ENCODE data around the gene AP2A1. TPM values are rescaled to one million over a fixed set of nuclear protein-coding genes. Genes with fewer than 3 reads are reported as not detected.

Gene AP2A1
- total RNA-seq, 2 experiments from 2014 or later, result 78.0 to 79.2 TPM

DNA sequence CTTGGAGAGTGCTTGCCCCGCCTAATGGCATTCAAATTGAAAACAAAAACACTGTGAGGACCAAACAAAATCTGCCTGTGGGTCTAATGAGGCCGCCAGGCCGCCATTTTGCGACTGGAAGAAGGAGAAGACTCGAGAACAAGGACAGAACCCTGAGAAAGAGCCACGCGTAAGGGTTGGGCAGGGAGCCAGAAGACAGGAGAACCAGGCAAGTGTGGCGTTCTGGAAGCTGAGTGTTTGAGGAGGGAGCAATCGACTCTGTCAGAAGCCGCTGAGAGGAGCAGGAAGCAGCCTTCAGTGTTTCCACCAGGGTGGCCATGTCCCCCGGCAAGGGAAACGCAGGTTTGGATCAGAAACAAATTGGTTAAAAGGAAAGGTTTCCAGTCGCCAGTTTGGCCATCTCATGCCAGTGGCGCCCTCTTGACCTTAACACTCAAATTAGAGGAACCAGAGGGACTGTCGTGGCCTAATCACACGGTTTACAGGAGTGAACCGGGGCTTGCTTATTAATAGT lies 74.0 kb downstream of the AP2A1 start:
- Mint-ChIP-seq H3K9me3 (no peaks in the 10 kb centered on the region), H3K4me1 (peaks cover 13% of the 10 kb centered on the region), H3K27ac (no peak overlapping the region), H3K4me3 (no peak overlapping the region), H3K36me3 (ENCODE audit: low read depth) (peaks cover 31% of the 10 kb centered on the region), H3K27me3 (no peaks in the 10 kb centered on the region)
- CTCF ChIA-PET, result no interaction called here
- POLR2A ChIA-PET, result no interaction called here
- no peak for DNase-seq

DNA sequence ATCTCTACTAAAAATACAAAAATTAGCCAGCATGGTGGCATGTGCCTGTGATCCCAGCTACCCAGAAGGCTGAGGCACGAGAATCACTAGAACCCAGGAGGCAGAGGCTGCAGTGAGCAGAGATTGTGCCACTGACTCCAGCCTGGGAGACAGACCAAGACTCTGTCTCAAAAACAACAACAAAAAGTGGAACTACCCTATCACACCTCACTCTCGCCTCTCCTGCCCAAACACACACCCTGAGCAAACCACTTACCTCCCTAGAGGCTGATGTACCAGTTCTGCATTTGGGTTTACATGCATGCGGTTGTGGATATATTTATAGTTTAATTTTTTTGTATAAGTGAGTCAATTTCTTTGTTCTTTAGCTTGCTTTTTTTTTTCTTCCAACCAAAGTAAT lies 76.5 kb downstream of the AP2A1 start:
- peaks cover 11% of the 10 kb centered on the region for H3K4me1 Mint-ChIP-seq
- DNase-seq, result no peak
- H3K9me3 Mint-ChIP-seq, result no peaks in the 10 kb centered on the region
- H3K27ac Mint-ChIP-seq, result no peak overlapping the region
- ChIA-PET POLR2A (interaction anchor here (0.6 to 0.7 kb wide), 2 partner anchors 10 to 32 kb away, joined by 3 read pairs; no protein-coding TSS in a partner anchor), CTCF (no interaction called here)
- peaks cover 19% of the 10 kb centered on the region for H3K36me3 Mint-ChIP-seq (ENCODE audit: low read depth)
- H3K27me3 Mint-ChIP-seq, result peaks cover 7% of the 10 kb centered on the region
- no peak overlapping the region for H3K4me3 Mint-ChIP-seq

DNA sequence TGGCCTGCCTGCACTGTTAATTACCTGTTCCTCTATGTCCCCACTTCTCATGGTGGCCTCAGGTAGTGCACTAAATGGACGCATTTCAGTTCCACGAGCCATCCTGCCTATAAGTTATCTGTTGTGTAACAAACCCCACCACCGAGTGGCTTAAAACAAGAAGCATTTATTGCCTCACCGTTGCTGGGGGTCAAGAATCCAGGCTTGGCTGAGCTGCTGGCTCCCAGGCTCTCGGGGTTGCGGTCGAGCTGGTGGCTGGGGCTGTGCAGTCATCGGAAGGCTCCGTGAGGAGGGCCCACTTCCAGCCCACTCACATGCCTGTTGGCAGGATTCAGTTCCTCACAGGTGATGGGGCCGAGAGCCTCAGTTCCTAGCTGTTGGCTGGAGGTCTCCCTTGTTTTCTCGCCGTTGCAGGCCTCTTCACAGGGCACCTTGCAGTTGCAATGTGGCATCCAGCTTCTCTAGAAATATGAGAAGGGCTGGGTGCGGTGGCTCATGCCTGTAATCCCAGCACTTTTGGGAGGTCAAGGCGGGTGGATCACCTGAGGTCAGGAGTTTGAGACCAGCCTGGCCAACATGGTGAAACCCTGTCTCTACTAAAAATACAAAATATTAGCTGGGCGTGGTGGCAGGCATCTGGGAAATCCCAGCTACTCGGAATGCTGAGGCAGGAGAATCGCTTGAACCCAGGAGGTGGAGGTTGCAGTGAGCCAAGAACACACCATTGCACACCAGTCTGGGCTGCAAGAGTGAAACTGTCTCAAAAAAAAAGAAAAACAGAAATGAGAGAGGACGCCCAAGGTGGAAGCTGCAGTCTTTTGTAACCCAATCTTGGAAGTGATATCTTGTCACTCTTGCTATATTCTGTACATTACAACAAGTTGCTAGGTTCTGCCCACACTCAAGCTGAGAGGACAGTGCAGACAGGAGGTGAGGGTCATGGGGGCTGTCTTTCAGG lies 77.6 kb downstream of the AP2A1 start:
- H3K36me3 Mint-ChIP-seq (ENCODE audit: low read depth), result peaks cover 12% of the 10 kb centered on the region
- no peak overlapping the region for H3K4me3 Mint-ChIP-seq
- H3K27ac Mint-ChIP-seq, result no peak overlapping the region
- no peak for DNase-seq
- peaks cover 2% of the 10 kb centered on the region for H3K9me3 Mint-ChIP-seq
- ChIA-PET POLR2A (interaction anchor here (0.7 to 0.8 kb wide), 2 partner anchors 11 to 31 kb away, joined by 3 to 4 read pairs; partner anchors contain the start of gene FUZ), CTCF (no interaction called here)
- peaks cover 17% of the 10 kb centered on the region for H3K4me1 Mint-ChIP-seq
- H3K27me3 Mint-ChIP-seq, result peaks cover 9% of the 10 kb centered on the region

DNA sequence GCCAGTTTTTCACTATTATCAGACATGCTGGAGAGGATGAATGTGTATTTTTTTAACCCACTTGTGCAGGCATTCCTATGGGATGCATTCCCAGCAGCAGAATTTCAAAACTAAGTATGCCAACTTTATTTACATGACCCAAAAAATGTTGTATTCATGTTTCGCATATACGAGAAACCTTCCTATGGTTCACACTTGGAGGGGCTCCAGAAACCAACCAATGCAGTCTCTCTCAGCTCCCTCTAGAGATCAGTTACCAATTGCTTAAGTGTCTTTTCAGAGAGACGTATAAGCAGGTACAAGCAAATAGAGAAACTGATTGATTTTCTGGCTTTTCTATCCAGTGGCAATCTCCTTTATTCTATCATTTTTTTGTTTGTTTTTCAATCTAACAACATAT lies 78.6 kb downstream of the AP2A1 start:
- POLR2A ChIA-PET, result interaction anchor here (0.8 kb wide), 1 partner anchor 32 kb away, joined by 4 read pairs; the partner anchor contains the start of gene FUZ
- Mint-ChIP-seq H3K27me3 (peaks cover 9% of the 10 kb centered on the region), H3K9me3 (peaks cover 5% of the 10 kb centered on the region), H3K27ac (no peak overlapping the region), H3K4me3 (no peak overlapping the region), H3K36me3 (ENCODE audit: low read depth) (peaks cover 14% of the 10 kb centered on the region), H3K4me1 (peaks cover 25% of the 10 kb centered on the region)
- CTCF ChIA-PET, result no interaction called here
- DNase-seq, result no peak

DNA sequence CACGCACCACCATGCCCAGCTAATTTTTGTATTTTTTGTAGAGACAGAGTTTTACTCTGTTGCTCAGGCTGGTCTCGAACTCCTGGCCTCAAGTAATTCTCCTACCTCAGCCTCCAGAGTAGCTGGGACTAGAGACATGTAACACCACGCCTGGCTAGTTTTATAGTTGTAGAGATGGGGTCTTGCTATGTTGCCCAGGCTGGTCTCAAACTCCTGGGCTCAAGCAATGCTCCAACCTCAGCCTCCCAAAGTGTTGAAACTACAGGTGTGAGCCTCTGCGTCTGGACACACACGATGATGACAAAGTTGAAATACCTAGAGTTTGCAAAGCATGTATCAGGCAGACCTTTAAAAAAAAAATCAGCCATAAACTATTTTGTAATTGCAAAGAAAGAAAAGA lies 79.6 kb downstream of the AP2A1 start:
- Mint-ChIP-seq H3K4me3 (no peak overlapping the region), H3K36me3 (ENCODE audit: low read depth) (peaks cover 10% of the 10 kb centered on the region), H3K27me3 (peaks cover 9% of the 10 kb centered on the region), H3K27ac (no peak overlapping the region), H3K4me1 (peaks cover 25% of the 10 kb centered on the region), H3K9me3 (peaks cover 5% of the 10 kb centered on the region)
- ChIA-PET POLR2A (no interaction called here), CTCF (no interaction called here)
- DNase-seq, result no peak

DNA sequence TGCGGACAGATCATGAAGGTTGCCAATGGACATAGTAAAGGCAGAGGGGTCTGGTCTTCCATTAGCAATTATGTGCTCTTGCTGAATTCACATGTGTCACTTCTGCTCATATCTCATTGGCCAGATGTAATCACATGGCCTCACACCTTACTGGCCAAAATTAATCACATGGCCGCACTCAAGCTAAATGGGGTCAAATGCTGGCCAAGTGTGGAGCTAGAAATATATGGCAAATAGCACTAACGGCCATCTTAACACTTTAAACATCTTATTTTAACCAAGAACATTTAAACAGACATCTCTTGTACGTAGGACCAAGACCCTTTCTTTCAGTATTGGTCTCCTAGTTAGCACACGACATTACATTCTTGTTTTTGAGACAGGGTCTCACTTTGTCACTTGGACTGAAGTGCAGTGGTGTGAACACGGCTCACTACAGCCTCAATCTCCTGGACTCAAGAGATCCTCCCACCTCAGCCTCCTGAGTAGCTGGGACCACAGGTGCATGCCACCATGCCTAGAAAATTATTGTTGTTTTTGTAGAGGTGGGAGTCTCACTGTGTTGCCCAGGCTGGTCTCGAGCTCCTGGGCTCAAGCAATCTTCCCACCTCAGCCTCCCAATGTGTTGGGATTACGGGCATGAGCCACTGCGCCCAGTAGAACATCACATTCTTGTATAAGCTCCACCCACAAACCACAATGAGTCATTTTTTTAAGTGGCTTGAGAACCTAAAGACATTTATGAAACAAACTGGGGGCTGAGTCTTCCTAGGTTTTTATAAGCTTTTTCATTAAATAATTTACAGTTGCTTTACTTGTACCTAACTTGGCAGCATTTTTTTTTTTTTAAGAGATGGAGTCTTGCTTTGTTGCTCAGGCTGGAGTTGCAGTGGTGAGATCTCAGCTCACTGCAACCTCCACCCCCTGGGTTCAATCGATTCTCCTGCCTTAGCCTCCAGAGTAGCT lies 81.2 kb downstream of the AP2A1 start:
- Mint-ChIP-seq H3K9me3 (peaks cover 5% of the 10 kb centered on the region), H3K4me1 (peaks cover 38% of the 10 kb centered on the region), H3K4me3 (no peak overlapping the region), H3K36me3 (ENCODE audit: low read depth) (peaks cover 10% of the 10 kb centered on the region), H3K27me3 (peaks cover 18% of the 10 kb centered on the region), H3K27ac (peak overlapping the region; percentile 1)
- DNase-seq, result peak; percentile 38
- ChIA-PET POLR2A (interaction anchor here (0.7 to 1.9 kb wide), 6 partner anchors 21 to 537 kb away, joined by 3 to 5 read pairs (median 3); partner anchors contain the start of genes AKT1S1, AP2A1, ATF5 and NUP62), CTCF (interaction anchor here (0.6 to 1.6 kb wide), 7 partner anchors 10 to 872 kb away, joined by 3 to 4 read pairs (median 3); partner anchors contain the start of genes FUZ and MED25)

DNA sequence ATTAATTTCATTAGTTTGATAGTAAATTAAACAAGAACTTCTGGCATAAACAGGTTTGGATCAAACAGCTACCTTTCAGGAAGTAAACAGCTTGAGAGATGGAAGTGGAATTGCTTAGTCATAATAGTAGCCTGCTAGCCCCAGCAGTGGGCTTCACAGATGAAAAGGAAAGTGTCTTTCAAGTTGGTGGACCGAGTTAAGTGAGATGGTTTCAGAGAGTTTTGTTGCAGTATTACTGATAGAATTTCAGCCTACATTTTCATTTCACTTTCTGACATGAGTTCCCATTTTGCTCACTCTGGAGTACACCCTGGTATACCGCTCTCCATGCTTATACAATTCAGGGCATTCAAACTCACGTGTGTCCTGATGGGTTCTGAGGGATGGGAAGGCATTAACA lies 82.1 kb downstream of the AP2A1 start:
- Mint-ChIP-seq H3K27ac (peak overlapping the region; percentile 37), H3K4me3 (peak overlapping the region; percentile 54), H3K36me3 (ENCODE audit: low read depth) (peaks cover 10% of the 10 kb centered on the region), H3K9me3 (peaks cover 5% of the 10 kb centered on the region), H3K27me3 (peaks cover 18% of the 10 kb centered on the region), H3K4me1 (peaks cover 41% of the 10 kb centered on the region)
- ChIA-PET POLR2A (interaction anchor here (0.9 to 1.9 kb wide), 3 partner anchors 20 to 80 kb away, joined by 3 to 4 read pairs (median 3); partner anchors contain the start of genes AKT1S1, ATF5 and NUP62), CTCF (interaction anchor here (0.9 to 1.6 kb wide), 3 partner anchors 16 to 168 kb away, joined by 3 to 4 read pairs (median 4); partner anchors contain the start of gene MED25)
- no peak for DNase-seq

DNA sequence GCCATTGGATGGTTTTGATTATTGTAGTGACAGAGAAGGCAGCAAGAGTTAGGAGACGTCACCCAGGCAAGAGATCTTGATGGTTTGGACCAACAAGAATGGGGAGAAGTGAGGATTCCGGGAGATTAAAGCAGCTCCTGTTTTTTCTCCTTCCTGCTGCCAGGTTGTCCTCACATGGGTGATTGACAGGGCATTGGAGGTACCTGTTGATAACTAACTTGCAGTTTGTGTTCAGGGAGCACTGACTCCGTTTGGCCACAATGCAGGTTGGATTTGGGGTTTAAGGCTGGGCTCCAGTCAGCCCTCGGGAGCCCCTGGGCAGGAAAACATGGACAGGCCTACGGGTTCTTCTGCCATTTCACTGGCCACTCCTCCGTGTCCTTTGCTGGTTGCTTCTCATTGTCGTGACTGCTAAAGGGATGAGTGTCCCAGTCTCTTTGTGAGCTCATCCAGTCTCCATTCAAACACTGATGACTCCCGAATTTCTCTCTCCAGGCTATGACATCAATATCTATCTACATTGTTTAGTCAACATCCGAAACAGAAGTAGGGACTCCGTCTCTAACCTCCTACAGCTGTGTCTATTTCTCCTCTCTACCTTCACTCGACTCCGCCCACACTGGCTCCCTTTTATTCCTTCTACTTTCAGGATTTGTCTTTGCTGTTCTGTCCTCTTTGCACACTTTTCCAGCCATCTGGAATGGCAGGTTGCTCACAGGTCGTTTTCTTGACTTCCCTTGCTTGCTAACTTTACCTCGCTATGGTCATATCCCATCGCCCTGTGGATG lies 82.8 kb downstream of the AP2A1 start:
- Mint-ChIP-seq H3K36me3 (ENCODE audit: low read depth) (peaks cover 10% of the 10 kb centered on the region), H3K4me3 (peak overlapping the region; percentile 86), H3K27ac (peak overlapping the region; percentile 95), H3K4me1 (peaks cover 41% of the 10 kb centered on the region), H3K27me3 (peaks cover 18% of the 10 kb centered on the region), H3K9me3 (peaks cover 5% of the 10 kb centered on the region)
- CTCF ChIA-PET, result interaction anchor here (1.1 to 1.6 kb wide), 3 partner anchors 16 to 132 kb away, joined by 3 to 6 read pairs (median 5); no protein-coding TSS in a partner anchor
- DNase-seq, result no peak
- POLR2A ChIA-PET, result interaction anchor here (0.9 to 2.3 kb wide), 7 partner anchors 19 to 131 kb away, joined by 3 to 48 read pairs (median 10); partner anchors contain the start of genes AKT1S1, ATF5, FUZ and MED25

DNA sequence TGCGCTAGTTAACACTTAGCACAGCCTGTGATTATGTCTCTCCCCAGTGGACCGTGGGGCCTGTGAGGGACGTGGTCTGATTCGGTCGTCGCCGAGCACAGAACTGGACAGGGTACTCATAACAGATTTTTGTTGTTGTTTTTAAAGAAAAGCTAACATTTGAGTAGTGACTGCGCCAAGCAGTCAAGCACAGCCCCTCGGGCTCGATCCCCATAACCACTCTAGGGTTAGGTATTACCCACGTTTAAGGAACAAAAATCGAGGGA lies 83.4 kb downstream of the AP2A1 start:
- peaks cover 10% of the 10 kb centered on the region for H3K36me3 Mint-ChIP-seq (ENCODE audit: low read depth)
- ChIA-PET CTCF (interaction anchor here (1.1 to 1.6 kb wide), 4 partner anchors 15 to 133 kb away, joined by 3 to 6 read pairs (median 4); partner anchors contain the start of gene PNKP), POLR2A (interaction anchor here (0.9 to 2.3 kb wide), 15 partner anchors 14 to 257 kb away, joined by 3 to 48 read pairs (median 5); partner anchors contain the start of genes AKT1S1, FUZ, MED25 and NUP62)
- peaks cover 5% of the 10 kb centered on the region for H3K9me3 Mint-ChIP-seq
- H3K4me3 Mint-ChIP-seq, result peak overlapping the region; percentile 86
- peak overlapping the region; percentile 95 for H3K27ac Mint-ChIP-seq
- H3K27me3 Mint-ChIP-seq, result peaks cover 18% of the 10 kb centered on the region
- DNase-seq, result no peak
- H3K4me1 Mint-ChIP-seq, result peaks cover 41% of the 10 kb centered on the region

DNA sequence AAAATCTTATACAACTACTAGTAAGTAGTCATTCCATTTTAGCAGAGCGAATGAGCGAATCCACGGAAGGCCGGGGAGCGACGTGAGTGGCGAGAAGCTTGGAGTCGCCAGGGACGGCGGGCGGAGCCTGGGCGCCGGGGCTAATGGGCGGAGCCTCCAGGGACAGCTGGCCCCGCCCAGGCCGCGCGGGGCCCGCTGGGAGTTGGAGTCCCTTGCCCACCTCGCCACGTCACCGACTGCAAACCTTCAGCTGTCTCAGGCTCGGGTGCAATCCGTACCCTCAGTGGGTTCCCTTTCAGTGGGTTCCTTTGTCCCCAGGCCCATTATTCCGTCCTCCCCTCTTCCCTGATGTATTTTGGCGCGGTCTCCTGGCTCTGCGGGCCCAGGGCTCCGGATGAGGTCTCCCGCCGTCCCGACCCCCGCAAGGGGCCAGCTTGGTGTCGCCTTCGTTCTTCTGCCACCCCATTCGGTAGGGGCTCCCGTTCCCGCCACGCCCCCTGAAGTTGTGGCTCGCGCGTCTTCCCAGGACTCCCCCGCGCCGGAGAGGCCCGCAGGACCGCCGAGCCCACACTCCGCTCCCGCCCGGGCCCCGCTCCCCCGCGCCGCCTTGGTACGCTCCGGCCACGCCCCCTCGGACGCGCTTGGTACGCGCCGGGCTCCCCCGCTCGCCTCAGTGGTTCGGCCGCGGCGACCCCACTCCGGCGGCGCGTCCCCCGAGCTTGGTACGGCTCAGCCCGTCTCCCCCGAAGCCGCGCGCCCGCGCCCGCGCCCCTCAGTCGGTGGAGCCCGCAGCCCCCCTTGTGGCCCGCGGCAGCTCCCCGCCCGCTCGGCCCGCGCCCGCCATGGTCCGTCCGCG lies 83.9 kb downstream of the AP2A1 start, which contains the start of gene PTOV1:
TSS of gene PTOV1 (plus strand) at position 673 of the 856 bp plus-strand sequence.
- peaks cover 5% of the 10 kb centered on the region for H3K9me3 Mint-ChIP-seq
- peak within 1 kb of the TSS; percentile 95 for H3K27ac Mint-ChIP-seq
- CTCF ChIA-PET, result interaction anchor here (1.1 to 1.6 kb wide), 4 partner anchors 15 to 133 kb away, joined by 3 to 6 read pairs (median 4); partner anchors contain the start of gene PNKP
- H3K36me3 Mint-ChIP-seq (ENCODE audit: low read depth), result peaks cover 10% of the 10 kb centered on the region
- POLR2A ChIA-PET, result interaction anchor here (0.7 to 2.3 kb wide), 17 partner anchors 10 to 258 kb away, joined by 3 to 48 read pairs (median 5); partner anchors contain the start of genes AKT1S1, FUZ, MED25 and NUP62
- peaks cover 41% of the 10 kb centered on the region for H3K4me1 Mint-ChIP-seq
- H3K4me3 Mint-ChIP-seq, result peak within 1 kb of the TSS; percentile 86
- DNase-seq, result peak; percentile 90
- H3K27me3 Mint-ChIP-seq, result peaks cover 18% of the 10 kb centered on the region
